Breast epithelium (tissue), 4 donors: ENCODE measurements around the gene AGAP5. TPM values are rescaled to one million over a fixed set of nuclear protein-coding genes. Genes with fewer than 3 reads are reported as not detected.

ENCODE experiments used
- DNase-seq, 2 donors: peaks; one replicate each; pipeline ENCODE4 v3.0.0-alpha.2; 2019; ENCODE audit warnings: low spot score in 2 of 2
- H3K27ac ChIP-seq, 2 donors: fragments of 200-600 bp; sonication (generic) in 1 of 2; one replicate each; pipeline ENCODE4 v1.5.1; 2016 to 2019; ENCODE audit warnings: mild to moderate bottlenecking in 1 of 2
- H3K27me3 ChIP-seq, 2 donors: fragments of 200-600 bp; sonication (generic) in 1 of 2; one replicate each; pipeline versions ENCODE4 v1.5.1 to v1.6.0; 2017 to 2019; ENCODE audit warnings: control low read depth in 1 of 2, mild to moderate bottlenecking in 1 of 2
- H3K36me3 ChIP-seq: fragments of 200-600 bp; one replicate; pipeline ENCODE4 v1.5.1; 2019
- H3K4me1 ChIP-seq, 2 donors: fragments of 200-600 bp; sonication (generic); one replicate each; pipeline ENCODE4 v1.5.1; 2016 to 2019; ENCODE audit warnings: control low read depth in 1 of 2
- H3K4me3 ChIP-seq, 3 donors: fragments of 200-600 bp; sonication (generic); 1 replicate in 2 of 3; 2 replicates in 1 of 3; pipeline ENCODE4 v1.5.1; 2016 to 2019; ENCODE audit warnings: mild to moderate bottlenecking in 3 of 3, moderate library complexity in 2 of 3
- H3K9me3 ChIP-seq, 2 donors: fragments of 200-600 bp; sonication (generic) in 1 of 2; one replicate each; pipeline ENCODE4 v1.5.1; 2016 to 2019; ENCODE audit warnings: control low read depth in 1 of 2
- POLR2A ChIP-seq: fragments of 450-650 bp; IDR thresholded peaks from one replicate; pipeline ENCODE4 v1.6.1; 2016; ENCODE audit warnings: antibody characterized with exemption, mild to moderate bottlenecking, moderate library complexity
- POLR2AphosphoS5 ChIP-seq, 3 donors: sonication (generic); formaldehyde crosslinking; IDR thresholded peaks; one replicate each; pipeline ENCODE4 v1.6.1; 2017; ENCODE audit warnings: antibody characterized with exemption in 3 of 3
- intact Hi-C: fragments of 100-400 bp; cut with DNase I; formaldehyde crosslinking; loops from one replicate; pipeline ENCODE4 v1.15.1; 2023; ENCODE audit warnings: low total_unique reads
- total RNA-seq, 3 donors: library from RNA; depleted of rRNA; stranded (reverse); fragments of >200 nt; gene quantifications; one replicate each; pipeline ENCODE4 v1.1.0, GENCODE V29; 2016
- TF ChIP-seq, protein P1 (sequence below), 3 donors: fragments of 450-650 bp; IDR thresholded peaks; one replicate each; pipeline ENCODE4 v1.5.1; 2016 to 2017; ENCODE audit warnings: antibody characterized with exemption in 3 of 3, mild to moderate bottlenecking in 3 of 3, moderate library complexity in 3 of 3

The AGAP5 gene
- total RNA-seq, 3 donors from 2014 or later, result 5.4 to 11.7 (median 7.9) TPM

- no peak for DNase-seq
- Histone ChIP-seq H3K27ac (peak overlapping the region; percentile 48 to 59), H3K36me3 (no peaks in the 10 kb centered on the region), H3K9me3 (no peaks in the 10 kb centered on the region), H3K27me3 (no peaks in the 10 kb centered on the region), H3K4me1 (no peaks in the 10 kb centered on the region), H3K4me3 (peak overlapping the region in 2 of 3 donors; percentile 78 to 92)
- TF ChIP-seq POLR2A (no peak), POLR2AphosphoS5 (IDR thresholded peaks at IDR 0.05) (no peak)
- TF ChIP-seq, protein P1, sequence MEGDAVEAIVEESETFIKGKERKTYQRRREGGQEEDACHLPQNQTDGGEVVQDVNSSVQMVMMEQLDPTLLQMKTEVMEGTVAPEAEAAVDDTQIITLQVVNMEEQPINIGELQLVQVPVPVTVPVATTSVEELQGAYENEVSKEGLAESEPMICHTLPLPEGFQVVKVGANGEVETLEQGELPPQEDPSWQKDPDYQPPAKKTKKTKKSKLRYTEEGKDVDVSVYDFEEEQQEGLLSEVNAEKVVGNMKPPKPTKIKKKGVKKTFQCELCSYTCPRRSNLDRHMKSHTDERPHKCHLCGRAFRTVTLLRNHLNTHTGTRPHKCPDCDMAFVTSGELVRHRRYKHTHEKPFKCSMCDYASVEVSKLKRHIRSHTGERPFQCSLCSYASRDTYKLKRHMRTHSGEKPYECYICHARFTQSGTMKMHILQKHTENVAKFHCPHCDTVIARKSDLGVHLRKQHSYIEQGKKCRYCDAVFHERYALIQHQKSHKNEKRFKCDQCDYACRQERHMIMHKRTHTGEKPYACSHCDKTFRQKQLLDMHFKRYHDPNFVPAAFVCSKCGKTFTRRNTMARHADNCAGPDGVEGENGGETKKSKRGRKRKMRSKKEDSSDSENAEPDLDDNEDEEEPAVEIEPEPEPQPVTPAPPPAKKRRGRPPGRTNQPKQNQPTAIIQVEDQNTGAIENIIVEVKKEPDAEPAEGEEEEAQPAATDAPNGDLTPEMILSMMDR (IDR thresholded peaks at IDR 0.05), result no peak
- intact Hi-C loops, result no loop called here
Measured at GRCh38 chr10:73646598-73647041, 51.3 kb downstream of the AGAP5 start.

DNA sequence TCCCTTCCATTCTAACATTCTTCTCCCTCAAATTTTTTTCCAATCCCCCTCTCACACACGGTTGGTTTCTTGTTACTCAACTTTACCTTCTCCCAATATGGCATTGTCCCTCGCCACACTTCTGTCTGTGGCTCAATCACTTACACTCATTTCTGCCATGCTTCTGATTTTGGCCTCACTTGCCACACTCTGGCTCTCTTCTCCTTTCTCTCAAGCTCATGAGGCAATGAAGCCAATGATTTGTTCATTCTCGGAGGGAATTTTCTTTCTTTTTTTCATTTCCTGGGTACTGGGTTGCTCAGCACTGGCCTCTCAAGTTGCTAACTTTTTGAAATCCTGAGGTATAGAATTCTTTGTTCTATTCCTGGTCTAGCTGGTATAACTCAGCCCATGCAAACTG, 52.7 kb downstream of the AGAP5 start:
- no peaks in the 10 kb centered on the region for H3K36me3 ChIP-seq
- intact Hi-C loops, result loop anchor here (2.0 kb wide), 1 partner anchor 116 kb away; no protein-coding TSS in a partner anchor
- no peaks in the 10 kb centered on the region for H3K4me1 ChIP-seq
- no peaks in the 10 kb centered on the region for H3K9me3 ChIP-seq
- H3K27ac ChIP-seq, result no peak overlapping the region
- H3K27me3 ChIP-seq, result no peaks in the 10 kb centered on the region
- no peak for TF ChIP-seq POLR2A
- no peak for TF ChIP-seq POLR2AphosphoS5 (IDR thresholded peaks at IDR 0.05)
- TF ChIP-seq, protein P1 (IDR thresholded peaks at IDR 0.05), result no peak
- DNase-seq, result no peak
- no peak overlapping the region for H3K4me3 ChIP-seq

- Histone ChIP-seq H3K27ac (no peak overlapping the region), H3K9me3 (no peaks in the 10 kb centered on the region), H3K4me1 (no peaks in the 10 kb centered on the region), H3K36me3 (no peaks in the 10 kb centered on the region), H3K27me3 (no peaks in the 10 kb centered on the region), H3K4me3 (no peak overlapping the region)
- DNase-seq, result no peak
- TF ChIP-seq, protein P1 (IDR thresholded peaks at IDR 0.05), result no peak
- no peak for TF ChIP-seq POLR2AphosphoS5 (IDR thresholded peaks at IDR 0.05)
- TF ChIP-seq POLR2A, result no peak
- intact Hi-C loops, result loop anchor here (2.0 kb wide), 1 partner anchor 116 kb away; no protein-coding TSS in a partner anchor
Measured at GRCh38 chr10:73644767-73645166, 53.1 kb downstream of the AGAP5 start.

- DNase-seq, result peak; percentile 41 to 51
- Histone ChIP-seq H3K4me1 (no peaks in the 10 kb centered on the region), H3K9me3 (no peaks in the 10 kb centered on the region), H3K36me3 (no peaks in the 10 kb centered on the region), H3K27ac (no peak overlapping the region), H3K27me3 (no peaks in the 10 kb centered on the region), H3K4me3 (no peak overlapping the region)
- intact Hi-C loops, result loop anchor here (2.0 kb wide), 1 partner anchor 115 kb away; no protein-coding TSS in a partner anchor
- TF ChIP-seq, protein P1 (IDR thresholded peaks at IDR 0.05), result peak; percentile 76 to 98 (median 89)
- peak in 1 of 3 donors; percentile 21 for TF ChIP-seq POLR2AphosphoS5 (IDR thresholded peaks at IDR 0.05)
- no peak for TF ChIP-seq POLR2A
Measured at GRCh38 chr10:73644015-73644743, 53.7 kb downstream of the AGAP5 start.

- TF ChIP-seq, protein P1 (IDR thresholded peaks at IDR 0.05), result no peak
- TF ChIP-seq POLR2AphosphoS5 (IDR thresholded peaks at IDR 0.05) (no peak), POLR2A (no peak)
- intact Hi-C loops, result no loop called here
- no peaks in the 10 kb centered on the region for H3K36me3 ChIP-seq
Measured at GRCh38 chr10:73643362-73643761, 54.5 kb downstream of the AGAP5 start.

More at GRCh38 chr10:73643362-73643761, 54.5 kb downstream of the AGAP5 start:
- Histone ChIP-seq H3K27me3 (no peaks in the 10 kb centered on the region), H3K4me3 (no peak overlapping the region), H3K27ac (no peak overlapping the region), H3K9me3 (no peaks in the 10 kb centered on the region), H3K4me1 (no peaks in the 10 kb centered on the region)
- DNase-seq, result no peak
